Frontal cortex (tissue), 4 donors: ENCODE results near the gene SGCG. TPM values are rescaled to one million over a fixed set of nuclear protein-coding genes. Genes with fewer than 3 reads are reported as not detected.
A peak's percentile ranks its signal among the peaks of the same experiment; 100 is the strongest.
"Not testable (repeated sequence)": the region's sequence is repeated elsewhere in the genome, so short reads cannot be mapped to it uniquely, and the experiment has no call there.

Experiments used
- DNase-seq, 2 donors: peaks; one replicate each; pipeline ENCODE4 v3.0.0; 2012; ENCODE audit warnings: low spot score in 2 of 2
- FAIRE-seq: peaks from 2 replicates; lab custom pipeline; 2012; peaks lifted over from hg19 to GRCh38; lab: Jason Lieb, UNC
- total RNA-seq: library from RNA; depleted of rRNA; stranded (reverse); fragments of >200 nt; gene quantifications from one replicate; pipeline ENCODE4 v1.2.3, GENCODE V29; 2014
- donor health status: control.
- donor health status: control.
- donor health status: control.

SGCG gene, protein sequence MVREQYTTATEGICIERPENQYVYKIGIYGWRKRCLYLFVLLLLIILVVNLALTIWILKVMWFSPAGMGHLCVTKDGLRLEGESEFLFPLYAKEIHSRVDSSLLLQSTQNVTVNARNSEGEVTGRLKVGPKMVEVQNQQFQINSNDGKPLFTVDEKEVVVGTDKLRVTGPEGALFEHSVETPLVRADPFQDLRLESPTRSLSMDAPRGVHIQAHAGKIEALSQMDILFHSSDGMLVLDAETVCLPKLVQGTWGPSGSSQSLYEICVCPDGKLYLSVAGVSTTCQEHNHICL
- 0.82 TPM for total RNA-seq

DNA sequence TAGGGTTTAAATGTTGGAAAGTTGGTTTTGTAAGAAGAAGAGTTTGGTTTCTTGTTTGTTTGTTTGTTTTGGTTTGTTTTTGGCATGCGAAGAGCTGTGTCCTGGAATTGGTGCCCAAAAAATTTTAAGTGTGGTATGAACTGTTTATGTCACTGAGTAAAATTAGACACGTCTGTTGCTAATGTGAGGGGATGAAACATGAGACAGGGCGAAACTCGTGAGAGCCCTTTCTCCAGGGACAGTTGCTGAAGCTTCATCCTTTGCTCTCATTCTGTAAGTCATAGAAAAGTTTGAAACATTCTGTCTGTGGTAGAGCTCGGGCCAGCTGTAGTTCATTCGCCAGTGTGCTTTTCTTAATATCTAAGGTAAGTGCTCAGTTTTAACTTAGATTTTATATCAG, at the start of gene SGCG:
SGCG (plus strand) TSS at position 269 of the 400 bp plus-strand sequence. CDS start 22,716 bp downstream, outside the sequence.
- DNase-seq (no peak), FAIRE-seq (no peak)

- DNase-seq (no peak), FAIRE-seq (no peak)
These were observed 46.2 kb upstream of the SGCG start for GRCh38 chr13:23134542-23134941.

DNA sequence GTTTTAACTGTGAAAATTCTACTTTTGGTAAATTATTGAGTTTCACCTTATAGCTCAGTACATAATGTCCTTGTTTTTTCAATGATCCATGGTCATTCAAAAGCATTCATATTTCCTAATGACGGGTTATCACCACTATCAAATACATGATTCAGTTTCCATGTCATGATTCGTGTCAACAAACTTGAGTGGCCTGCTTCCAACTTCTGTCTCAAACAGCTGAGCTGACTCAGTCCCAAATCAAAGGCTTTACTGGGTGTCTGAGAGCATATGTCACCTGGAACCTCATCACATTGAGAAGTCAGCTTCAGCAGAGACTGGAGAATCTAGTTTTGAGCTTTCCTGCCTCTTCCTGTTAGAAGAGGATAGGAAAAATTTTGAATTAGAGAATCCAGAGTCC, 40.3 kb upstream of the SGCG start:
- DNase-seq: no peak
- FAIRE-seq: no peak

GRCh38 chr13:23141964-23142363, 38.8 kb upstream of the SGCG start:
- FAIRE-seq: no peak
- no peak for DNase-seq

DNA sequence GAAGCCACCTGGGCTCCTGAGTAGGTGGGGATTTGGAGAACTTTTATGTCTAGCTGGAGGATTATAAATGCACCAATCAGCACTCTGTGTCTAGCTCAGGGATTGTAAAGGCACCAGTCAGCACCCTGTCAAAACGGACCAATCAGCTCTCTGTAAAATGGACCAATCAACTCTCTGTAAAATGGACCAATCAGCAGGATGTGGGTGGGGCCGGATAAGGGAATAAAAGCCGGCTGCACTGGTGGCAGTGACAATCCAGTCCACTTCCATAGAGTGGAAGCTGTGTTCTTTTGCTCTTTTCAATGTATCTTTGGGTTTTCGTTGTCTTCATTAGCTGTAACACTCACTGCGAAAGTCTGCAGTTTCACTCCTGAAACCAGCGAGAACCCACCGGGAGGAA, 38.2 kb upstream of the SGCG start:
- DNase-seq, FAIRE-seq: not testable (repeated sequence)

DNA sequence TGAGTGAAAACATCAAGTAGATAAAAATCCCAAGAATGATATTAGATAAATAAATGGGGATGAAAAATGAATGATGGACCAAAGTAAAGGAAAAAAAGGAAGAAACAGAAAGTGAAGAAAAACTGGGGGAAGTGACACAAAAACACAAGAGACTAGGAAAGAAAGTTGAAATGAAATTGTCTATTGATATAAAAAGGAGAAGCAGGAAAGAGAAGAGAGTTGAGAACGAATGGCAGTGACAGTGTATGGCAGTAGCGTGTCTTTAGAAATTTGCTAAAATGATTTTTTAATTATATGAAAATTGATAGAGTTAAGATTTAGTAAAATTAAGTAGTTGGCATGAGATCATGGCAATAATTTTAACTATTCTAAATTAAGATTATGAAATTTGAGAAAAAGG, 36.3 kb upstream of the SGCG start:
- FAIRE-seq (no peak), DNase-seq (no peak)

GRCh38 chr13:23146006-23146405, 34.8 kb upstream of the SGCG start:
- DNase-seq (no peak), FAIRE-seq (no peak)

DNA sequence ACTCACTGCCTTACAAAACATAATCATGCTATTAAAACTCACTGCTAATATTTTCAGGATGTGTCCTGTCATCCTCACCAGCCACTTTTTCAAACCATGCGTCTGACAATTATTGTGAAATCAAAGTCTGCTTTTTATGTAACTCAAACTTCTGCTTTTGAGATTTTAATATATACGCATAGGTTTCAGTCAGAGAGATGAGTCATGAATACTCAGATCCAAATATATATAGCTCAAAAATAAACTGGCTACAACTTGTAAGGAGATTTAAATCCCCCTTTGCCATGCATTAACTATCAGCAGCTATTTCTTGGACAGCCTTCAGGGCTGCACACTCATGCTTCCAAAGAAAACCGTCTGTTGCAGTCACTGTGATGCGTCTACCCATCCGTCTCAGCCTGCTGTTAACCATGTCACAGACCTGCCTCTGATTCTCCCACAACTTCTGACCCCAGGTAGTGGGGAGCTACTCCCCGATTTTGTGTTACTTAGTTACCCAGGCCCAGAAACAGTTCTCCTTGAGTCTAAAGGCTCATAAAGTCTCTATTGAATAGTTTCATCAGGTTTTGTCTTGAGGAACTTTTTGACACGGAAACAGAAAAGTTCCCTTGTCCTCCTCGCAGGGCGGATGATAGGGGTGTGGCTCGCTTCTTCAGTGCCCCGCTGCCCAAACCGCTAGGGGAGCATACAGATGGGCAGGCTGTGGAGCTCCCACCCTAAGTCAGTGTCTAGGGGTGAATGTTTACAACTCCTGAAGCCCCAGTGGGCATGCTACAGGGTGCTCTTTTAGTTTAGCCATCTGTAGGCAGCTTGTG, 33.8 kb upstream of the SGCG start:
- DNase-seq: no peak
- no peak for FAIRE-seq

- FAIRE-seq (no peak), DNase-seq (no peak)
These were observed 33.0 kb upstream of the SGCG start for GRCh38 chr13:23147827-23148226.

- no peak for FAIRE-seq
- no peak for DNase-seq
These were observed 23.0 kb upstream of the SGCG start for GRCh38 chr13:23157781-23158180.

DNA sequence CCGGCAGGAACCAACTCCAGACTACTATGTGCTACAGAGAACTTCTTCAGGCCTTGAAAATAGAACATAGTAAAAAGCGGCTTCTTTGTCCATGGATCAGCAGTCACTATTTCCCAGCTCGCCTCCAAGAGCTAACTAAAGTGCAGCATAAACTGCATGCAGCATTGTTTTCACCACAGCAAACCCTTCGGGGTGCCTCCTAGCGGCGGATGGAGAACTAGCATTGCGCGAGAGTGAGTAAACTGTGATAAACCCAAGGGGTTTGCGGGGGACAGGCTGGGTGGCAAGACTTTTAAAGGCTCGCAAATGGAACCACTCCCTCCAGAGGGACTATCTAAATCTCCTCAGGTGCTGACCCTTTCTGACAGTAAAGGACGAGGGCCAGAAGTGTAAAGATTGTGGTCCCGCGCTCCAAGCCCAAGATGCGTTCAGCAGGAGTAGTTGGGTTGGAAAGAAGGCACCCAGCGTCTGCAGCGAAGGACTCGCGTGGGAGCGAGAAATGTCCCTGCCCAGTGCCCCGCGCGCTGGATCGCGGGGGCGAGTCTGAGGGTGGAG, 21.5 kb upstream of the SGCG start:
- FAIRE-seq: no peak
- DNase-seq: no peak

- no peak for FAIRE-seq
- DNase-seq: no peak
These were observed 20.8 kb upstream of the SGCG start for GRCh38 chr13:23159760-23160637.

DNA sequence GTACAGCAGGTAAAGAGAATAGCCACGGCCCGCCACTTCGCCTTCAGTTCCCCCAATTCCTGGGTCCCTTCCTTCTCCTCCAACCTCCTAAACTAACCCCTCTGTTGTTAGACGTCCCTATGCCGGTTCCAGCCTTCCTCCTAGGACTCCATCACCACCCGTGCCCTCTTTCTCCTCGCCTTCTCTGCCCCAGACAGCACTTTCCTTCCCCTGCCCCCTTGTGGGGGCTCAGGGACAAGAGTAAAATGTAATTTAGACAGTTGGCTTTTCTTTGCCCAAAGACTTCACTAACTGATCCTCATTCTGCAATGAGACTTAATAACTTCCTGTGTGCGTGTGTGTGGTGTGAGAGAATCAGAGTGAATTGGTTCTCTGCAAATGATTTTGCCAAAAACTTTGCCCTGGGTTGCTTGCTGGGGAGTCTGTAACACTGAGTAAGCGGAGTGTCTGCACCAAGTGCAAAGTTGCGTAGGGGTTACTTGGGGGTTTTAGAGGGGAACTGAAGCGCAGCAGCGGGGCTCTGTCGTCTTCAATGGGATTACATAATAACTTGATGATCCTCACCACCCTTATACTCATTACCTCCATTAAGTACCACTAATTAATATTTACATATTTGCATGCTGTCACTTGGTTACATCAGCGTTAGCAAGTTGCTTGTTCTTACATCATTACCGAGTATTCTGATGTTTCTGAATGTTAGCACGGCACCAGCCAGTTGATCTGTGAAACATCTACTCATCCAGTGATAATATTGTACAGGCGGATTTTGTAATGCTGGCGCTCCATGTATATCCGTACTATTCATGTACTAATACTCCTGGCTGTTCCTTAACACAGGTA, 19.9 kb upstream of the SGCG start:
- DNase-seq (no peak), FAIRE-seq (no peak)

DNA sequence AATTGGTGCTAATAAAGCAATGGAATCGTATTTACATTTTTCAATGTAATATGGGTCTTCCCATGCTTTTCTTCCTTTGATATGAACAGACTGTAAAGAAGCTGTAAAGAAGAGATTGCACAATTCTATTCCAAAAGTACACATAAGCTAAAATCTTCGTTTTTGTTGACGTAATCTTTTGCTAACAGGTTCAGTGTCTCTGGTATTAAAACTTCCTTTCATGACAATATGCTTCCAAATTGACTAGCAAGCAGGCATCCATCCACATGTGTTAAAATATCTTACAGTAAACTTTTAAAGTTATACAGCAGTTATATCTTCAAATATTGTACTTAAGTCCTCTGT, 19.3 kb upstream of the SGCG start:
- DNase-seq (no peak), FAIRE-seq (no peak)

DNA sequence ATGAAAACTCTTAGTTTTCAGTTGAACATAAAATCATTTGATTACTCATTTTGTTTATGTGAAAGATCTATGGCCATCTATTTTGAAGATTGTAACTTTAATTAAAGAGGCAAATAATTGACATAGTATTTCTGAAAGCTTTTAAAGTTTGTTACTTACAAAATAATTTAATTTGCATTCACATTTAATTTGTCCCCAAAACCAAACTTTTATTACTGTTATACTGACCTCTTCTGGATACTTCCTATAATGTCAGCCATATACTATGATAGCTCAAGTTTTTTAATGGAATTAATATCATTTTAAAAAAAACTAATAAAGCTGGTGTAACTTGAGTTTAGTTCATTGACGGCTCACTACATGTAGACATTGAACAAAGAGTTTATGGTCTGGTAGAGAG, 4.9 kb upstream of the SGCG start:
- FAIRE-seq (peak; percentile 82), DNase-seq (no peak)

- no peak for DNase-seq
- FAIRE-seq: no peak
These were observed 1.4 kb downstream of the SGCG start for GRCh38 chr13:23182142-23182541.

DNA sequence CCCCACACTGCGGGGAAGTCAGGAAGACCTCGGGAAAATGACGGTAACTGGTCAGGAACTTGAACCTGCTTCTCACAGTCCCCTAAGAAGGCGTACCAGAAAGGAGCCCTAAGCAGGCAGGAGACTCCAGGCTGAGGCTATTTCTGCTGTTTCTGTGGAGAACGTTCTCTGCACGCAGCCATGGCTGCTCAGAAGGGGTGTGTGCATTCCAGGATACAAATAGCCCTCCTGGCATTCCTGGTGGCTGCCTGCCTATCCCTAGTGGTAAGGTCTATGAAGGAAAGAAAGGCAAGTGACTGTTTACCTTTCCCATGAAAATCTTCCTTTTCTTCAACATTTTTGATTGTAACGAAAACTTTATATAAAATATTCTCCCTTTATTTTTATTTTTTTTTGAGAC, 2.5 kb downstream of the SGCG start:
- FAIRE-seq (no peak), DNase-seq (no peak)

GRCh38 chr13:23185542-23185941, 4.8 kb downstream of the SGCG start:
- DNase-seq (no peak), FAIRE-seq (no peak)

- no peak for FAIRE-seq
- no peak for DNase-seq
These were observed 21.1 kb downstream of the SGCG start for GRCh38 chr13:23201870-23202269.
